HG02852 (cell line): ENCODE data around the gene ARHGAP26.
A peak's percentile ranks its signal among the peaks of the same experiment; 100 is the strongest.

ENCODE experiments used
- ATAC-seq: cut with Tn5 transposase; IDR thresholded peaks from one replicate; pipeline ENCODE4 v1.9.1; 2021; ENCODE audit warnings: mild to moderate bottlenecking, moderate library complexity; ENCODE audit not compliant: unreplicated experiment

The ARHGAP26 gene

GRCh38 chr5:142810743-142811290 is 40.6 kb downstream of the ARHGAP26 start:
- no peak for ATAC-seq

- no peak for ATAC-seq
These were observed 41.8 kb downstream of the ARHGAP26 start for GRCh38 chr5:142811866-142812557.

- ATAC-seq, result no peak
These were observed 43.0 kb downstream of the ARHGAP26 start for GRCh38 chr5:142813220-142813619.

- no peak for ATAC-seq
These were observed 43.9 kb downstream of the ARHGAP26 start for GRCh38 chr5:142814122-142814521.

- no peak for ATAC-seq
These were observed 45.3 kb downstream of the ARHGAP26 start for GRCh38 chr5:142815469-142815868.

GRCh38 chr5:142816531-142817430 is 46.6 kb downstream of the ARHGAP26 start:
- no peak for ATAC-seq

- no peak for ATAC-seq
These were observed 47.8 kb downstream of the ARHGAP26 start for GRCh38 chr5:142817949-142818431.

GRCh38 chr5:142819292-142819691 is 49.1 kb downstream of the ARHGAP26 start:
- no peak for ATAC-seq

GRCh38 chr5:142819825-142820224 is 49.6 kb downstream of the ARHGAP26 start:
- ATAC-seq, result no peak

- no peak for ATAC-seq
These were observed 50.3 kb downstream of the ARHGAP26 start for GRCh38 chr5:142820447-142820846.

GRCh38 chr5:142821034-142821732 is 51.0 kb downstream of the ARHGAP26 start:
- no peak for ATAC-seq

GRCh38 chr5:142821733-142822487 is 51.7 kb downstream of the ARHGAP26 start:
- ATAC-seq, result peak; percentile 65

GRCh38 chr5:142823126-142823525 is 52.9 kb downstream of the ARHGAP26 start:
- ATAC-seq, result no peak

GRCh38 chr5:142823806-142824205 is 53.6 kb downstream of the ARHGAP26 start:
- ATAC-seq, result no peak

- no peak for ATAC-seq
These were observed 54.2 kb downstream of the ARHGAP26 start for GRCh38 chr5:142824391-142824790.

- ATAC-seq, result no peak
These were observed 55.4 kb downstream of the ARHGAP26 start for GRCh38 chr5:142825378-142826089.

- no peak for ATAC-seq
These were observed 55.9 kb downstream of the ARHGAP26 start for GRCh38 chr5:142826093-142826492.

GRCh38 chr5:142826741-142827492 is 56.7 kb downstream of the ARHGAP26 start:
- ATAC-seq, result no peak
